GM13977 (cell line): ENCODE results near the gene ABCC10.
"Not testable (repeated sequence)": the region's sequence is repeated elsewhere in the genome, so short reads cannot be mapped to it uniquely, and the experiment has no call there.

Experiments
- DNase-seq: peaks from one replicate; pipeline ENCODE4 v3.0.0; 2012; ENCODE audit warnings: low spot score
- in situ Hi-C: fragments of 300-500 bp; cut with MboI; formaldehyde crosslinking; loops from one replicate; pipeline ENCODE4 v1.12.0; 2022; ENCODE audit warnings: low sequenced_read_pairs, low pct_unique_long_range_greater_than_20kb, mixed read lengths, inconsistent platforms; ENCODE audit not compliant: unreplicated experiment
- TF ChIP-seq, protein P1 (sequence below): IDR thresholded peaks from 2 replicates; pipeline ENCODE4 v1.5.1; 2012; ENCODE audit warnings: mild to moderate bottlenecking, control low read depth; ENCODE audit not compliant: insufficient read depth; ENCODE audit errors: extremely low read depth, missing control alignments

ABCC10 gene

DNA sequence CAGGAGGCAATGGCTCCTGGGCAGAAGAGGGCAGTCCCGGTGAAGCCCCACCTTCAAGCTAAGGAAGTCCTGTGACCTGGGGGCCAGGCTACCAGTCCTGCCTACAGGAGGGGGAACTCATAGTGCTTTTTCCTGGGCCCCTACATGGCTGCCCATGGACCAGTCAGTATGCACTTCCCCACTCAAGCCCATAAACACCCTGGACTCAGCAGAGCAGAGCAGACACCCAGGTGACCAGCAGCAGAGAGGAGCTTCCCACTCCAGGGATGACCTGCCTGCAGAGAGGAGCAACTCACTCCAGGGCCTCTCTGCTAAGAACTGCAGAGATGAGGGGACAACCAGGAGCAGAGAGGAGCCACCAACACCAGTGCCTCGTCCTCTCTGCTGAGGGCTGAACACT lies 14.3 kb upstream of the ABCC10 start:
- no peak for DNase-seq
- in situ Hi-C loops = no loop called here
- TF ChIP-seq, protein P1, sequence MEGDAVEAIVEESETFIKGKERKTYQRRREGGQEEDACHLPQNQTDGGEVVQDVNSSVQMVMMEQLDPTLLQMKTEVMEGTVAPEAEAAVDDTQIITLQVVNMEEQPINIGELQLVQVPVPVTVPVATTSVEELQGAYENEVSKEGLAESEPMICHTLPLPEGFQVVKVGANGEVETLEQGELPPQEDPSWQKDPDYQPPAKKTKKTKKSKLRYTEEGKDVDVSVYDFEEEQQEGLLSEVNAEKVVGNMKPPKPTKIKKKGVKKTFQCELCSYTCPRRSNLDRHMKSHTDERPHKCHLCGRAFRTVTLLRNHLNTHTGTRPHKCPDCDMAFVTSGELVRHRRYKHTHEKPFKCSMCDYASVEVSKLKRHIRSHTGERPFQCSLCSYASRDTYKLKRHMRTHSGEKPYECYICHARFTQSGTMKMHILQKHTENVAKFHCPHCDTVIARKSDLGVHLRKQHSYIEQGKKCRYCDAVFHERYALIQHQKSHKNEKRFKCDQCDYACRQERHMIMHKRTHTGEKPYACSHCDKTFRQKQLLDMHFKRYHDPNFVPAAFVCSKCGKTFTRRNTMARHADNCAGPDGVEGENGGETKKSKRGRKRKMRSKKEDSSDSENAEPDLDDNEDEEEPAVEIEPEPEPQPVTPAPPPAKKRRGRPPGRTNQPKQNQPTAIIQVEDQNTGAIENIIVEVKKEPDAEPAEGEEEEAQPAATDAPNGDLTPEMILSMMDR = no peak

DNA sequence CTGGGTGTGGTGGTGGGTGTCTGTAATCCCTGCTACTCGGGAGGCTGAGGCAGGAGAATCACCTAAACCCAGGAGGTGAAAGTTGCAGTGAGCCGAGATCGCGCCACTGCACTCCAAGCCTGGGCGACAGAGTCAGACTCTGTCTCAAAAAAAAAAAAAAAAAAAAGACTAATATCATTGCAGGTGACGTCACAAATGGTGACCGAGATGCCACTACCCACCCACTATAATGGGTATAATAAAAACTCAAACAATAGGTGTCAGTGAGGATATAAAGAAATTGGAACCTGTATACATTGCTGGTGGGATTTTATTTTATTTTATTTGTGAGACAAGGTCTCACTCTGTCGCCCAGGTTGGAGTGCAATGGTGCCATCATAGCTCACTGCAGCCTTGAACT lies 12.1 kb upstream of the ABCC10 start:
- DNase-seq, in situ Hi-C loops: not testable (repeated sequence)

DNA sequence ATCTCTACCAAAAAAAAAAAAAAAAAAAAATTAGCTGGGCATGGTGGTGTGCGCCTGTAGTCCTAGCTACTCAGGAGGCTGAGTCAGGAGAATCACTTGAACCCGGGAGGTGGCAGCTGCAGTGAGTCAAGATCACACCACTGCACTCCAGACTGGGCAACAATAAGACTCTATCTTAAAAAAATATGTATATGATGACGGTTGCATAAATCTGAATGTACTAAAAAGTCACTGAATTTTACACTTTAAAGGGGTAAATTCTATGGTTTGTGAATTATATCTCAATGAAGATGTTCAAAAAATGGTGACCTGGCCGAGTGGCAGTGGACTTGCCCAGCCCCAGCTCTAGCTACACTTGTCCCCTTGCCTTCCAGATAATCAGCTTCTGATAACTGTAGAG lies 10.4 kb upstream of the ABCC10 start:
- in situ Hi-C loops = no loop called here
- TF ChIP-seq, protein P1 = no peak

DNA sequence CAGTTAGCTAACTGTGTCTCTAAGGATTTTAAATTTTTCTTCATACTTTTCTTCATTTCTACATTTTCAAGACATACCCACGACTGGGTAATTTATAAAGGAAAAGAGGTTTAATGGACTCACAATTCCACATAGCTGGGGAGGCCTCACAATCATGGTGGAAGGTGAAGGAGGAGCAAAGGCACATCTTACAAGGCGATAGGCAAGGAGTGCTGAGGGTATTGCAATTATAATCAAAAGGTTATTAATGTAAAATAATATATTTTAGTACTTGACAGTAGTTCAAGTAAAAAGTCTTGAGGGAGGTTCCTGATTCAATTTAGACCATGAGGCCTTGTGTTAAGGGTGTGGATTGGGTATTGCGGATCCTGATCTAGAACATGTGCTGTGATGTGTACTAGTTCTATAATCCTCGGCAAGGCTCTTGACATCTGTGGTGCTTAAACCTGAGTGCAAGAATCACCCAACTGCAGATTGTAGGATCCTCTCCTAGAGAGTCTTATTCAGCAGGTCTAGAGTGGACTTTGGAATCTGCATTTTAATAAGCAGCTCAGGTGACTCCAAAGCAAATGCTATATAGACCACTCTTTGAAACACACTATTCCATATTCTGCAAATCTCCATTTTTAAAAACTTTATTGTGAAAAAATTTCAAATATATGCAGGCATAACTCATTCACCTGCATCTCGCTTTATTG lies 7.2 kb upstream of the ABCC10 start:
- TF ChIP-seq, protein P1 = no peak
- DNase-seq = no peak
- in situ Hi-C loops = no loop called here

More for the DNA sequence above, 10.4 kb upstream of the ABCC10 start:
- DNase-seq = no peak

DNA sequence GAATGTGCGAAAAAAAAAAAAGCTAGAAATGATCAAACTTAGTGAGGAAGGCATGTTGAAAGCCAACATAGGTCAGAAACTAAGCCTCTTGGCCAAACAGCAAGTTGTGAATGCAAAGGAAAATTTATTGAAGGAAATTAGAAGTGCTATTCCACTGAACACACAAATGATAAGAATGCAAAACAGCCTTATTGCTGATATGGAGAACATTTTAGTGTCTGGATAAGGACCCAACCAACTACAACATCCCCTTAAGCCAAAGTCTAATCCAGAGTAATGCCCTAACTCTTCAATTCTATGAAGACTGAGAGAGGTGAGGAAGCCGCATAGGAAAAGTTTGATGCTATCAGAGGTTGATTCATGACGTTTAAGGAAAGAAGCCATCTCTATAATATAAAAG lies 5.5 kb upstream of the ABCC10 start:
- no peak for DNase-seq
- TF ChIP-seq, protein P1 = no peak
- in situ Hi-C loops = no loop called here

DNA sequence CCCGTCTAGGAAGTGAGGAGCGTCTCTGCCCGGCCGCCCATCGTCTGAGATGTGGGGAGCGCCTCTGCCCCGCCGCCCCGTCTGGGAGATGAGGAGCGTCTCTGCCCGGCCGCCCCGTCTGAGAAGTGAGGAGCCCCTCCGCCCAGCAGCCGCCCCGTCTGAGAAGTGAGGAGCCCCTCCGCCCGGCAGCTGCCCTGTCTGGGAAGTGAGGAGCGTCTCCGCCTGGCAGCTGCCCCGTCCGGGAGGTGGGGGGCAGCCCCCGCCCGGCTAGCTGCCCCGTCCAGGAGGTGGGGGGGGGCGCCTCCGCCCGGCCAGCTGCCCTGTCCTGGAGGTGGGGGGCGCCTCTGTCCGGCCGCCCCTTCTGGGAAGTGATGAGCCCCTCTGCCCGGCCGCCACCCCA lies 2.3 kb upstream of the ABCC10 start:
- in situ Hi-C loops, DNase-seq: not testable (repeated sequence)

DNA sequence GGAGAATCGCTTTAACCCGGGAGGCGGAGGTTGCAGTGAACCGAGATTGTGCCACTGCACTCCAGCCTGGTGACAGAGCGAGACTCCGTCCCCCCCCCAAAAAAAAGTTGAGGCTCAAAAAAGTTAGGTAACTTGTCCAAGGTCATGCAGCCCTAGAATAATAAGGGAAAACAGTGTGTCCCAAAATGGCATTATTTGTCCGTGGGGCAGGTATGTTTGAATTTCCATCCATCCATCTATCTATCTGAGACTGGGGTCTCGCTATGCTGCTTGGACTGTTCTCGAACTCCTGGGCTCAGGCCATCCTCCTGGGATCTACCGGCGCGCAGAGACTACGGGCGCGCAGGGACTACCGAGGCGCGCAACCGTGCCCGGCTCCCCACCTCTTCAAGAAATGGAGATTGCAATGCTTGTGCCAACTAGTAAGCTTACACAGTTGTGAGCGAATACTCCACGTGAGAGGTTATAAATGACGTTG lies 374 bp upstream of the ABCC10 start:
- in situ Hi-C loops = no loop called here
- TF ChIP-seq, protein P1 = no peak
- DNase-seq = no peak
